ENCODE data around the gene FHL2. TPM values are rescaled to one million over a fixed set of nuclear protein-coding genes. Genes with fewer than 3 reads are reported as not detected.
A peak's percentile ranks its signal among the peaks of the same experiment; 100 is the strongest.
"Not testable (repeated sequence)": the region's sequence is repeated elsewhere in the genome, so short reads cannot be mapped to it uniquely, and the experiment has no call there.

The FHL2 gene
- total RNA-seq, 1 experiment from 2014 or later: 21.1 TPM

DNA sequence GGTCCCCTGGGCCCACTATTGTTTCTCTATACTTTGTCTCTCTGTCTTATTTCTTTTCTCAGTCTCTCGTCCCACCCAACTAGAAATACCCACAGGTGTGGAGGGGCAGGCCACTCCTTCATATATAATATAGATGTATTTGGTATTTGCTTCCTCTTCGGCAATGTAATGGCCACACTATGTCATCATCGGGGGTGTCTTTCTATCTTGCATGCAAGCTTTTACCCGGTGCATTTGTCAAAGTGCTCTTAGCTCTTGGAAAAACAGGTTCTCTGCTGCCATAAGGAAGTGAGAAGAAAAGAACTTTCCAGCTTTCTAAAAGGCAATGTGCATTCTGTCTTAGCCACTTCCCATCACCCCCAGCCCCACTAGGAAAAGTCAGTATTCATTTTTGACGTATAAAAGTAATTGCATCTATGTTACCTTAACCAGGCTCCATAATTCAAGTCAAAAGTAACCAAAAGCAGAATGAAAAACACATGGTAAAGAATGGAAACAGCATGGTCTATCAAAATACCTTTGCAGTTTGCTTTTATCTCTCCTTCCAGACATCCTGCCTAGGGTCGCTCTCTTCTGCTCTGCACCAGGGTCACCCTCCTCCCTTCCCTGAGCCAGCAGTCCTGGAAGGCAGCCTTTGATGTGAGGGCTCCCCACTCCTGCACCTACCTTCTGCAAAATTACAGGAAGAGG, 27.2 kb upstream of the FHL2 start:
- Mint-ChIP-seq H3K27ac (no peak overlapping the region), H3K27me3 (ENCODE audit: low read depth) (no peaks in the 10 kb centered on the region; the same call in 1 of the 2 replicates)

GRCh38 chr2:105424836-105425235, 26.0 kb upstream of the FHL2 start:
- ATAC-seq; H3K36me3 Mint-ChIP-seq; POLR2A ChIA-PET; H3K27ac Mint-ChIP-seq; H3K27me3 Mint-ChIP-seq (ENCODE audit: low read depth); CTCF ChIA-PET; H3K4me3 Mint-ChIP-seq; DNase-seq (ENCODE audit: low spot score): not testable (repeated sequence)
- Mint-ChIP-seq H3K4me1 (peaks cover 30% of the 10 kb centered on the region), H3K9me3 (peaks cover 20% of the 10 kb centered on the region)

More for the DNA sequence above, 27.2 kb upstream of the FHL2 start:
- ATAC-seq (peak; percentile 67), DNase-seq (ENCODE audit: low spot score) (no peak)
- Mint-ChIP-seq H3K36me3 (no peaks in the 10 kb centered on the region), H3K4me3 (no peak overlapping the region), H3K4me1 (peaks cover 30% of the 10 kb centered on the region), H3K9me3 (peaks cover 17% of the 10 kb centered on the region)
- TF ChIP-seq ZNF396 (CRISPR knock-in tag; IDR thresholded peaks at IDR 0.05; ENCODE audit: borderline replicate concordance) (no peak), E2F1 (CRISPR knock-in tag; IDR thresholded peaks at IDR 0.05) (no peak), IRF2 (CRISPR knock-in tag; IDR thresholded peaks at IDR 0.05; ENCODE audit: borderline replicate concordance, low read depth) (no peak), JUN (CRISPR knock-in tag; IDR thresholded peaks at IDR 0.05) (no peak), PRDM15 (CRISPR knock-in tag; IDR thresholded peaks at IDR 0.05) (no peak)
- TF ChIP-seq, protein P1, sequence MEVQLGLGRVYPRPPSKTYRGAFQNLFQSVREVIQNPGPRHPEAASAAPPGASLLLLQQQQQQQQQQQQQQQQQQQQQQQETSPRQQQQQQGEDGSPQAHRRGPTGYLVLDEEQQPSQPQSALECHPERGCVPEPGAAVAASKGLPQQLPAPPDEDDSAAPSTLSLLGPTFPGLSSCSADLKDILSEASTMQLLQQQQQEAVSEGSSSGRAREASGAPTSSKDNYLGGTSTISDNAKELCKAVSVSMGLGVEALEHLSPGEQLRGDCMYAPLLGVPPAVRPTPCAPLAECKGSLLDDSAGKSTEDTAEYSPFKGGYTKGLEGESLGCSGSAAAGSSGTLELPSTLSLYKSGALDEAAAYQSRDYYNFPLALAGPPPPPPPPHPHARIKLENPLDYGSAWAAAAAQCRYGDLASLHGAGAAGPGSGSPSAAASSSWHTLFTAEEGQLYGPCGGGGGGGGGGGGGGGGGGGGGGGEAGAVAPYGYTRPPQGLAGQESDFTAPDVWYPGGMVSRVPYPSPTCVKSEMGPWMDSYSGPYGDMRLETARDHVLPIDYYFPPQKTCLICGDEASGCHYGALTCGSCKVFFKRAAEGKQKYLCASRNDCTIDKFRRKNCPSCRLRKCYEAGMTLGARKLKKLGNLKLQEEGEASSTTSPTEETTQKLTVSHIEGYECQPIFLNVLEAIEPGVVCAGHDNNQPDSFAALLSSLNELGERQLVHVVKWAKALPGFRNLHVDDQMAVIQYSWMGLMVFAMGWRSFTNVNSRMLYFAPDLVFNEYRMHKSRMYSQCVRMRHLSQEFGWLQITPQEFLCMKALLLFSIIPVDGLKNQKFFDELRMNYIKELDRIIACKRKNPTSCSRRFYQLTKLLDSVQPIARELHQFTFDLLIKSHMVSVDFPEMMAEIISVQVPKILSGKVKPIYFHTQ (CRISPR knock-in tag; IDR thresholded peaks at IDR 0.05): no peak
- ChIA-PET POLR2A (no interaction called here), CTCF (no interaction called here)

- ChIA-PET POLR2A (no interaction called here), CTCF (no interaction called here)
- Mint-ChIP-seq H3K4me1 (peaks cover 19% of the 10 kb centered on the region), H3K27ac (no peak overlapping the region), H3K36me3 (no peaks in the 10 kb centered on the region), H3K4me3 (no peak overlapping the region), H3K27me3 (ENCODE audit: low read depth) (no peaks in the 10 kb centered on the region; the same call in 1 of the 2 replicates), H3K9me3 (peaks cover 12% of the 10 kb centered on the region)
- ATAC-seq: no peak
- no peak for DNase-seq (ENCODE audit: low spot score)
- no peak for TF ChIP-seq SOX15 (CRISPR knock-in tag; IDR thresholded peaks at IDR 0.05)
- no peak for TF ChIP-seq NR1H2 (CRISPR knock-in tag; IDR thresholded peaks at IDR 0.05)
- TF ChIP-seq, protein P2, sequence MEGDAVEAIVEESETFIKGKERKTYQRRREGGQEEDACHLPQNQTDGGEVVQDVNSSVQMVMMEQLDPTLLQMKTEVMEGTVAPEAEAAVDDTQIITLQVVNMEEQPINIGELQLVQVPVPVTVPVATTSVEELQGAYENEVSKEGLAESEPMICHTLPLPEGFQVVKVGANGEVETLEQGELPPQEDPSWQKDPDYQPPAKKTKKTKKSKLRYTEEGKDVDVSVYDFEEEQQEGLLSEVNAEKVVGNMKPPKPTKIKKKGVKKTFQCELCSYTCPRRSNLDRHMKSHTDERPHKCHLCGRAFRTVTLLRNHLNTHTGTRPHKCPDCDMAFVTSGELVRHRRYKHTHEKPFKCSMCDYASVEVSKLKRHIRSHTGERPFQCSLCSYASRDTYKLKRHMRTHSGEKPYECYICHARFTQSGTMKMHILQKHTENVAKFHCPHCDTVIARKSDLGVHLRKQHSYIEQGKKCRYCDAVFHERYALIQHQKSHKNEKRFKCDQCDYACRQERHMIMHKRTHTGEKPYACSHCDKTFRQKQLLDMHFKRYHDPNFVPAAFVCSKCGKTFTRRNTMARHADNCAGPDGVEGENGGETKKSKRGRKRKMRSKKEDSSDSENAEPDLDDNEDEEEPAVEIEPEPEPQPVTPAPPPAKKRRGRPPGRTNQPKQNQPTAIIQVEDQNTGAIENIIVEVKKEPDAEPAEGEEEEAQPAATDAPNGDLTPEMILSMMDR (IDR thresholded peaks at IDR 0.05): no peak
- no peak for TF ChIP-seq MYBL2 (CRISPR knock-in tag; IDR thresholded peaks at IDR 0.05)
- TF ChIP-seq, protein P3, sequence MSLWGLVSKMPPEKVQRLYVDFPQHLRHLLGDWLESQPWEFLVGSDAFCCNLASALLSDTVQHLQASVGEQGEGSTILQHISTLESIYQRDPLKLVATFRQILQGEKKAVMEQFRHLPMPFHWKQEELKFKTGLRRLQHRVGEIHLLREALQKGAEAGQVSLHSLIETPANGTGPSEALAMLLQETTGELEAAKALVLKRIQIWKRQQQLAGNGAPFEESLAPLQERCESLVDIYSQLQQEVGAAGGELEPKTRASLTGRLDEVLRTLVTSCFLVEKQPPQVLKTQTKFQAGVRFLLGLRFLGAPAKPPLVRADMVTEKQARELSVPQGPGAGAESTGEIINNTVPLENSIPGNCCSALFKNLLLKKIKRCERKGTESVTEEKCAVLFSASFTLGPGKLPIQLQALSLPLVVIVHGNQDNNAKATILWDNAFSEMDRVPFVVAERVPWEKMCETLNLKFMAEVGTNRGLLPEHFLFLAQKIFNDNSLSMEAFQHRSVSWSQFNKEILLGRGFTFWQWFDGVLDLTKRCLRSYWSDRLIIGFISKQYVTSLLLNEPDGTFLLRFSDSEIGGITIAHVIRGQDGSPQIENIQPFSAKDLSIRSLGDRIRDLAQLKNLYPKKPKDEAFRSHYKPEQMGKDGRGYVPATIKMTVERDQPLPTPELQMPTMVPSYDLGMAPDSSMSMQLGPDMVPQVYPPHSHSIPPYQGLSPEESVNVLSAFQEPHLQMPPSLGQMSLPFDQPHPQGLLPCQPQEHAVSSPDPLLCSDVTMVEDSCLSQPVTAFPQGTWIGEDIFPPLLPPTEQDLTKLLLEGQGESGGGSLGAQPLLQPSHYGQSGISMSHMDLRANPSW (CRISPR knock-in tag; conservative IDR thresholded peaks at IDR 0.05; ENCODE audit: low read depth): no peak
- TF ChIP-seq NR2C2 (CRISPR knock-in tag; IDR thresholded peaks at IDR 0.05): no peak
- TF ChIP-seq, protein P4, sequence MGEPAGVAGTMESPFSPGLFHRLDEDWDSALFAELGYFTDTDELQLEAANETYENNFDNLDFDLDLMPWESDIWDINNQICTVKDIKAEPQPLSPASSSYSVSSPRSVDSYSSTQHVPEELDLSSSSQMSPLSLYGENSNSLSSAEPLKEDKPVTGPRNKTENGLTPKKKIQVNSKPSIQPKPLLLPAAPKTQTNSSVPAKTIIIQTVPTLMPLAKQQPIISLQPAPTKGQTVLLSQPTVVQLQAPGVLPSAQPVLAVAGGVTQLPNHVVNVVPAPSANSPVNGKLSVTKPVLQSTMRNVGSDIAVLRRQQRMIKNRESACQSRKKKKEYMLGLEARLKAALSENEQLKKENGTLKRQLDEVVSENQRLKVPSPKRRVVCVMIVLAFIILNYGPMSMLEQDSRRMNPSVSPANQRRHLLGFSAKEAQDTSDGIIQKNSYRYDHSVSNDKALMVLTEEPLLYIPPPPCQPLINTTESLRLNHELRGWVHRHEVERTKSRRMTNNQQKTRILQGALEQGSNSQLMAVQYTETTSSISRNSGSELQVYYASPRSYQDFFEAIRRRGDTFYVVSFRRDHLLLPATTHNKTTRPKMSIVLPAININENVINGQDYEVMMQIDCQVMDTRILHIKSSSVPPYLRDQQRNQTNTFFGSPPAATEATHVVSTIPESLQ (CRISPR knock-in tag; IDR thresholded peaks at IDR 0.05): no peak
- no peak for TF ChIP-seq TEAD4 (CRISPR knock-in tag; IDR thresholded peaks at IDR 0.05)
- TF ChIP-seq JUN (CRISPR knock-in tag; IDR thresholded peaks at IDR 0.05): no peak
Measured at GRCh38 chr2:105422801-105423200, 23.9 kb upstream of the FHL2 start.

Measured in WTC11 (cell line).